Thoracic aorta (tissue), 2 donors: ENCODE results near the gene ACOT7. TPM values are rescaled to one million over a fixed set of nuclear protein-coding genes. Genes with fewer than 3 reads are reported as not detected.

Experiments used
- ATAC-seq: fragments of 150-250 bp; one replicate; pipeline ENCODE4 v1.8.0; 2017; ENCODE audit warnings: low read depth; ENCODE audit not compliant: insufficient number of reproducible peaks, low FRiP score
- DNase-seq: peaks from one replicate; pipeline ENCODE4 v3.0.0-alpha.2; 2020; ENCODE audit warnings: low spot score
- H3K27ac ChIP-seq, 2 donors: fragments of 200-600 bp; sonication (generic); 1 replicate in 1 of 2; 2 replicates in 1 of 2; pipeline ENCODE4 v1.5.1; 2016; ENCODE audit warnings: mild to moderate bottlenecking in 2 of 2, moderate library complexity in 2 of 2
- H3K27me3 ChIP-seq: fragments of 200-600 bp; sonication (generic); replicated peaks from 2 replicates; pipeline ENCODE4 v1.6.0; 2016; ENCODE audit warnings: mild to moderate bottlenecking; ENCODE audit not compliant: insufficient read depth
- H3K36me3 ChIP-seq: fragments of 200-600 bp; sonication (generic); one replicate; pipeline ENCODE4 v1.5.1; 2016
- H3K4me1 ChIP-seq, 2 donors: fragments of 200-600 bp; sonication (generic); 1 replicate in 1 of 2; 2 replicates in 1 of 2; pipeline versions ENCODE4 v1.5.1 to v1.6.0; 2016; ENCODE audit warnings: low read depth in 2 of 2, mild to moderate bottlenecking in 1 of 2; ENCODE audit not compliant: control insufficient read depth in 1 of 2
- H3K4me3 ChIP-seq: fragments of 200-600 bp; sonication (generic); 2 replicates; pipeline ENCODE4 v1.5.1; 2016; ENCODE audit warnings: mild to moderate bottlenecking
- H3K9me3 ChIP-seq: fragments of 200-600 bp; sonication (generic); 2 replicates; pipeline ENCODE4 v1.5.1; 2016
- CTCF ChIP-seq: fragments of 200-600 bp; sonication (generic); IDR thresholded peaks from one replicate; pipeline ENCODE4 v1.5.1; 2019; ENCODE audit warnings: antibody characterized with exemption
- total RNA-seq, 2 donors: library from RNA; depleted of rRNA; stranded (reverse); fragments of >200 nt; gene quantifications; one replicate each; pipeline versions ENCODE4 v1.1.0 to v1.2.3, GENCODE V29; 2016

Gene ACOT7
- total RNA-seq, 2 donors from 2014 or later: 23.7 to 33.0 TPM

- Histone ChIP-seq H3K4me1 (no peaks in the 10 kb centered on the region), H3K9me3 (no peaks in the 10 kb centered on the region), H3K4me3 (no peak overlapping the region), H3K27ac (no peak overlapping the region), H3K36me3 (no peaks in the 10 kb centered on the region), H3K27me3 (peaks cover 7% of the 10 kb centered on the region)
- no peak for TF ChIP-seq CTCF
- ATAC-seq (no peak), DNase-seq (no peak)
Observed at GRCh38 chr1:6253380-6253779, 140.2 kb downstream of the ACOT7 start.

- Histone ChIP-seq H3K27me3 (peaks cover 7% of the 10 kb centered on the region), H3K4me3 (no peak overlapping the region), H3K9me3 (no peaks in the 10 kb centered on the region), H3K36me3 (no peaks in the 10 kb centered on the region), H3K4me1 (no peaks in the 10 kb centered on the region), H3K27ac (no peak overlapping the region)
- no peak for DNase-seq
- no peak for TF ChIP-seq CTCF
- ATAC-seq: no peak
Observed at GRCh38 chr1:6252374-6252710, 141.2 kb downstream of the ACOT7 start.

- TF ChIP-seq CTCF: no peak
- Histone ChIP-seq H3K36me3 (no peaks in the 10 kb centered on the region), H3K27me3 (peaks cover 11% of the 10 kb centered on the region), H3K27ac (no peak overlapping the region), H3K4me3 (no peak overlapping the region), H3K4me1 (no peaks in the 10 kb centered on the region), H3K9me3 (no peaks in the 10 kb centered on the region)
- no peak for ATAC-seq
- no peak for DNase-seq
Observed at GRCh38 chr1:6251681-6252373, 141.7 kb downstream of the ACOT7 start.

- no peak overlapping the region for H3K27ac ChIP-seq
- ATAC-seq (no peak), DNase-seq (no peak)
- H3K9me3 ChIP-seq: no peaks in the 10 kb centered on the region
- TF ChIP-seq CTCF: no peak
- H3K36me3 ChIP-seq: no peaks in the 10 kb centered on the region
- H3K4me1 ChIP-seq: no peaks in the 10 kb centered on the region
- H3K27me3 ChIP-seq: peaks cover 16% of the 10 kb centered on the region
- no peak overlapping the region for H3K4me3 ChIP-seq
Observed at GRCh38 chr1:6251233-6251632, 142.3 kb downstream of the ACOT7 start.

- Histone ChIP-seq H3K36me3 (no peaks in the 10 kb centered on the region), H3K4me3 (no peak overlapping the region), H3K27ac (no peak overlapping the region), H3K4me1 (peaks cover 3 to 6% of the 10 kb centered on the region in 2 donors), H3K9me3 (no peaks in the 10 kb centered on the region), H3K27me3 (peaks cover 21% of the 10 kb centered on the region)
- DNase-seq: no peak
- no peak for TF ChIP-seq CTCF
- no peak for ATAC-seq
Observed at GRCh38 chr1:6249739-6250689, 143.6 kb downstream of the ACOT7 start.
